ENCODE measurements around the gene KRTCAP2. TPM values are rescaled to one million over a fixed set of nuclear protein-coding genes. Genes with fewer than 3 reads are reported as not detected.

The KRTCAP2 gene
- total RNA-seq, 1 experiment from 2014 or later = 179 TPM

- Histone ChIP-seq H3K27ac (ENCODE audit: low read depth, low read length, poor library complexity, severe bottlenecking) (no peak overlapping the region), H3K27me3 (replicated peaks; ENCODE audit: insufficient read depth, low read depth, low read length, poor library complexity) (no peaks in the 10 kb centered on the region), H3K36me3 (ENCODE audit: insufficient read depth, low read length, poor library complexity, severe bottlenecking) (no peaks in the 10 kb centered on the region), H3K9me3 (ENCODE audit: low read depth, low read length, poor library complexity, severe bottlenecking) (no peaks in the 10 kb centered on the region), H3K4me1 (ENCODE audit: insufficient read depth, low read length, poor library complexity, severe bottlenecking) (no peaks in the 10 kb centered on the region), H3K4me3 (ENCODE audit: low read depth, low read length, poor library complexity, severe bottlenecking) (no peak overlapping the region)
- POLR2A ChIA-PET (ENCODE audit: low non-redundant PET) = no interaction called here
- CTCF ChIA-PET = no interaction called here
- intact Hi-C loops (cut with micrococcal nuclease; ENCODE audit: unreplicated experiment) = no loop called here
- BruUV-seq (replicated peaks) = no TSS peak
- no peak for TF ChIP-seq EZH2 (IDR thresholded peaks at IDR 0.05; ENCODE audit: borderline replicate concordance, low read depth, low read length, poor library complexity, severe bottlenecking)
- TF ChIP-seq CTCF (conservative IDR thresholded peaks at IDR 0.05; ENCODE audit: low read depth, low read length) = no peak
- DNase-seq (ENCODE audit: low spot score) = no peak
Measured at GRCh38 chr1:155121249-155121648, 51.9 kb downstream of the KRTCAP2 start.

GRCh38 chr1:155120253-155120652 lies 52.9 kb downstream of the KRTCAP2 start:
- H3K4me1 ChIP-seq (ENCODE audit: insufficient read depth, low read length, poor library complexity, severe bottlenecking) = no peaks in the 10 kb centered on the region
- no peak overlapping the region for H3K4me3 ChIP-seq (ENCODE audit: low read depth, low read length, poor library complexity, severe bottlenecking)
- CTCF ChIA-PET = no interaction called here
- TF ChIP-seq CTCF (conservative IDR thresholded peaks at IDR 0.05; ENCODE audit: low read depth, low read length) (no peak), EZH2 (IDR thresholded peaks at IDR 0.05; ENCODE audit: borderline replicate concordance, low read depth, low read length, poor library complexity, severe bottlenecking) (no peak)
- no peak for DNase-seq (ENCODE audit: low spot score)
- no peaks in the 10 kb centered on the region for H3K36me3 ChIP-seq (ENCODE audit: insufficient read depth, low read length, poor library complexity, severe bottlenecking)
- no peaks in the 10 kb centered on the region for H3K27me3 ChIP-seq (replicated peaks; ENCODE audit: insufficient read depth, low read depth, low read length, poor library complexity)
- intact Hi-C loops (cut with micrococcal nuclease; ENCODE audit: unreplicated experiment) = no loop called here
- POLR2A ChIA-PET (ENCODE audit: low non-redundant PET) = no interaction called here
- H3K9me3 ChIP-seq (ENCODE audit: low read depth, low read length, poor library complexity, severe bottlenecking) = no peaks in the 10 kb centered on the region
- no peak overlapping the region for H3K27ac ChIP-seq (ENCODE audit: low read depth, low read length, poor library complexity, severe bottlenecking)
- no TSS peak for BruUV-seq (replicated peaks)

Other genes starting within 250 kb of the KRTCAP2 start
- gene PMVK, start 236.6 kb downstream of the KRTCAP2 start, total RNA-seq (2021) = 30.8 and 34.4 TPM in 2 replicates
- 12.7 and 20.8 TPM in 2 replicates for gene PBXIP1, start 217.2 kb downstream of the KRTCAP2 start, total RNA-seq (2021)
- 46.3 and 48.5 TPM in 2 replicates for gene PYGO2, start 211.5 kb downstream of the KRTCAP2 start, total RNA-seq (2021)
- gene SHC1, start 202.6 kb downstream of the KRTCAP2 start, total RNA-seq (2021) = 201 and 204 TPM in 2 replicates
- 291 and 295 TPM in 2 replicates for gene CKS1B, start 198.6 kb downstream of the KRTCAP2 start, total RNA-seq (2021)
- 82.4 and 84.2 TPM in 2 replicates for gene FLAD1, start 190.0 kb downstream of the KRTCAP2 start, total RNA-seq (2021)
- gene LENEP, start 179.7 kb downstream of the KRTCAP2 start, total RNA-seq (2021) = 1.4 and 1.7 TPM in 2 replicates
- 19.2 and 21.8 TPM in 2 replicates for gene ZBTB7B, start 170.5 kb downstream of the KRTCAP2 start, total RNA-seq (2021)
- 0.21 TPM in 1 of 2 replicates, not detected in the other for gene DCST2, start 139.5 kb downstream of the KRTCAP2 start, total RNA-seq (2021)
- not detected in 2 replicates for gene DCST1, start 139.5 kb downstream of the KRTCAP2 start, total RNA-seq (2021)
- gene ADAM15, start 122.0 kb downstream of the KRTCAP2 start, total RNA-seq (2021) = 36.3 and 48.5 TPM in 2 replicates
- 17.0 and 18.8 TPM in 2 replicates for gene EFNA4, start 109.6 kb downstream of the KRTCAP2 start, total RNA-seq (2021)
- gene EFNA3, start 94.5 kb downstream of the KRTCAP2 start, total RNA-seq (2021) = 5.8 and 8.9 TPM in 2 replicates
- 0.90 and 1.0 TPM in 2 replicates for gene EFNA1, start 45.4 kb downstream of the KRTCAP2 start, total RNA-seq (2021)
- 30.3 and 33.8 TPM in 2 replicates for gene SLC50A1, start 37.5 kb downstream of the KRTCAP2 start, total RNA-seq (2021)
- 34.0 and 37.4 TPM in 2 replicates for gene DPM3, start 32.8 kb downstream of the KRTCAP2 start, total RNA-seq (2021)
- 5.1 and 6.2 TPM in 2 replicates for gene TRIM46, start 545 bp upstream of the KRTCAP2 start, total RNA-seq (2021)
- gene THBS3, start 34.6 kb upstream of the KRTCAP2 start, total RNA-seq (2021) = 23.2 and 29.7 TPM in 2 replicates
- gene MTX1, start 35.4 kb upstream of the KRTCAP2 start, total RNA-seq (2021) = 65.2 and 75.9 TPM in 2 replicates
- gene ENTREP3, start 82.2 kb upstream of the KRTCAP2 start, total RNA-seq (2021) = 72.5 and 75.5 TPM in 2 replicates
- gene SCAMP3, start 89.1 kb upstream of the KRTCAP2 start, total RNA-seq (2021) = 109 and 115 TPM in 2 replicates
- 70.2 and 79.1 TPM in 2 replicates for gene CLK2, start 100.2 kb upstream of the KRTCAP2 start, total RNA-seq (2021)
- 11.3 and 12.2 TPM in 2 replicates for gene HCN3, start 104.2 kb upstream of the KRTCAP2 start, total RNA-seq (2021)
- not detected in 2 replicates for gene PKLR, start 128.1 kb upstream of the KRTCAP2 start, total RNA-seq (2021)
- 449 and 481 TPM in 2 replicates for gene FDPS, start 135.6 kb upstream of the KRTCAP2 start, total RNA-seq (2021)
- gene RUSC1, start 147.6 kb upstream of the KRTCAP2 start, total RNA-seq (2021) = 42.2 and 43.9 TPM in 2 replicates

Data from A673 (cell line).